GM18868 (cell line): ENCODE results near the gene USP32.
"Not testable (repeated sequence)": the region's sequence is repeated elsewhere in the genome, so short reads cannot be mapped to it uniquely, and the experiment has no call there.

Source experiments
- ATAC-seq: cut with Tn5 transposase; IDR thresholded peaks from one replicate; pipeline ENCODE4 v1.9.1; 2021; ENCODE audit warnings: mild to moderate bottlenecking, moderate library complexity; ENCODE audit not compliant: unreplicated experiment

The USP32 gene

GRCh38 chr17:60412701-60413100 lies 20.8 kb upstream of the USP32 start:
- ATAC-seq: no peak

- ATAC-seq: no peak
Measured at GRCh38 chr17:60410001-60410400, 18.1 kb upstream of the USP32 start.

- no peak for ATAC-seq
Measured at GRCh38 chr17:60406887-60407286, 15.0 kb upstream of the USP32 start.

GRCh38 chr17:60403962-60404361 lies 12.0 kb upstream of the USP32 start:
- no peak for ATAC-seq

GRCh38 chr17:60403523-60403810 lies 11.5 kb upstream of the USP32 start:
- no peak for ATAC-seq

- ATAC-seq: no peak
Measured at GRCh38 chr17:60401819-60402218, 9.9 kb upstream of the USP32 start.

GRCh38 chr17:60398227-60398959 lies 6.5 kb upstream of the USP32 start:
- ATAC-seq: peak; percentile 77

- ATAC-seq: no peak
Measured at GRCh38 chr17:60396412-60396811, 4.5 kb upstream of the USP32 start.

- no peak for ATAC-seq
Measured at GRCh38 chr17:60395508-60396065, 3.7 kb upstream of the USP32 start.

GRCh38 chr17:60393840-60394723 lies 2.1 kb upstream of the USP32 start:
- no peak for ATAC-seq

GRCh38 chr17:60392845-60393702 lies 1.1 kb upstream of the USP32 start:
- peak; percentile 21 for ATAC-seq

GRCh38 chr17:60391471-60392041 lies 377 bp downstream of the USP32 start:
- peak; percentile 17 for ATAC-seq

GRCh38 chr17:60390925-60391470 lies 935 bp downstream of the USP32 start:
- no peak for ATAC-seq

GRCh38 chr17:60390186-60390585 lies 1.7 kb downstream of the USP32 start:
- ATAC-seq: no peak

- no peak for ATAC-seq
Measured at GRCh38 chr17:60388742-60389141, 3.2 kb downstream of the USP32 start.

- ATAC-seq: no peak
Measured at GRCh38 chr17:60387666-60388065, 4.3 kb downstream of the USP32 start.

- ATAC-seq: no peak
Measured at GRCh38 chr17:60386147-60387058, 5.5 kb downstream of the USP32 start.

- ATAC-seq: not testable (repeated sequence)
Measured at GRCh38 chr17:60384921-60385320, 7.0 kb downstream of the USP32 start.

- ATAC-seq: no peak
Measured at GRCh38 chr17:60383379-60383778, 8.6 kb downstream of the USP32 start.
